Peyer's patch (tissue), 4 donors: Measurements from ENCODE around the gene CD6. TPM values are rescaled to one million over a fixed set of nuclear protein-coding genes. Genes with fewer than 3 reads are reported as not detected.

Source experiments
- DNase-seq, 3 donors: peaks; one replicate each; pipeline ENCODE4 v3.0.0-alpha.2; 2017 to 2019
- H3K27ac ChIP-seq, 4 donors: fragments of 200-600 bp; sonication (generic); one replicate each; pipeline ENCODE4 v1.5.1; 2016 to 2019
- H3K27me3 ChIP-seq, 2 donors: fragments of 200-600 bp; sonication (generic); one replicate each; pipeline ENCODE4 v1.5.1; 2019
- H3K36me3 ChIP-seq, 3 donors: fragments of 200-600 bp; sonication (generic); one replicate each; pipeline ENCODE4 v1.5.1; 2016 to 2019
- H3K4me1 ChIP-seq, 4 donors: fragments of 200-600 bp; sonication (generic); one replicate each; pipeline ENCODE4 v1.5.1; 2016 to 2019
- H3K4me3 ChIP-seq, 4 donors: fragments of 200-600 bp; sonication (generic); 1 replicate in 3 of 4; 2 replicates in 1 of 4; pipeline ENCODE4 v1.5.1; 2016 to 2019; ENCODE audit warnings: mild to moderate bottlenecking in 1 of 4
- H3K9me3 ChIP-seq, 4 donors: fragments of 200-600 bp; sonication (generic); one replicate each; pipeline ENCODE4 v1.5.1; 2016 to 2019; ENCODE audit warnings: mild to moderate bottlenecking in 1 of 4
- CTCF ChIP-seq, 6 experiments: fragments of 450-650 bp in 4 of 6; fragments of 200-600 bp in 2 of 6; sonication (generic) in 1 of 6; IDR thresholded peaks; one replicate each; pipeline ENCODE4 v1.5.1; 2017 to 2019; ENCODE audit warnings: antibody characterized with exemption in 6 of 6, mild to moderate bottlenecking in 3 of 6, moderate library complexity in 1 of 6
- POLR2A ChIP-seq, 2 donors: fragments of 450-650 bp; IDR thresholded peaks; one replicate each; pipeline ENCODE4 v1.5.1; 2017; ENCODE audit warnings: antibody characterized with exemption in 2 of 2, mild to moderate bottlenecking in 2 of 2, moderate library complexity in 2 of 2
- total RNA-seq, 4 donors: library from RNA; depleted of rRNA; stranded (reverse); fragments of >200 nt; gene quantifications; one replicate each; pipeline ENCODE4 v1.1.0, GENCODE V29; 2016

Gene CD6
- total RNA-seq, 4 donors from 2014 or later, result 3.3 to 15.7 (median 4.7) TPM

- Histone ChIP-seq H3K36me3 (no peaks in the 10 kb centered on the region), H3K4me1 (peaks cover 0 to 10% (median 2%) of the 10 kb centered on the region in 4 donors), H3K4me3 (no peak overlapping the region), H3K9me3 (no peaks in the 10 kb centered on the region), H3K27me3 (no peaks in the 10 kb centered on the region), H3K27ac (peak overlapping the region in 2 of 4 donors; percentile 57 to 82)
- peak in 2 of 3 donors; percentile 80 to 89 for DNase-seq
- TF ChIP-seq POLR2A (IDR thresholded peaks at IDR 0.05) (no peak), CTCF (IDR thresholded peaks at IDR 0.05) (no peak)
Measured at GRCh38 chr11:60996381-60997138, 25.1 kb downstream of the CD6 start.

DNA sequence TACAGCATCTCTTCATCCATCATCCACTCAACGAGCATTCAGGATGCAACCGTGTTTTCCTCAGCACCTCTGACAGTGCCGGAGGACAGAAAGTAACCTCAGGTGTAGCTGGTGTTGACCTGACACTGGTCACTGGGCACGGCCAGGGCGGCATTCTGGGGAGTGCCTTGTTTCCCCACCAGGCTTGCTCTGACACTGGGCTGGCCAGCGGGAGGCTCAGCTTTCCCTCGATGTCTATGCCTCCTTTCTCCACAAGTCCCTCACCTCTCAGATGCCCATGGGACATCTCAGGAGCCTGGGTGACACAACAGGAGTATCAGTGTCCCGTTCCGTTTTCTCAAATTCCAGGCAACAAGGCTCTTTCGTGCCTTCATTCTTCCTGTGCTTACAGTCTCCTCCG is 28.9 kb downstream of the CD6 start:
- no peak for DNase-seq

DNA sequence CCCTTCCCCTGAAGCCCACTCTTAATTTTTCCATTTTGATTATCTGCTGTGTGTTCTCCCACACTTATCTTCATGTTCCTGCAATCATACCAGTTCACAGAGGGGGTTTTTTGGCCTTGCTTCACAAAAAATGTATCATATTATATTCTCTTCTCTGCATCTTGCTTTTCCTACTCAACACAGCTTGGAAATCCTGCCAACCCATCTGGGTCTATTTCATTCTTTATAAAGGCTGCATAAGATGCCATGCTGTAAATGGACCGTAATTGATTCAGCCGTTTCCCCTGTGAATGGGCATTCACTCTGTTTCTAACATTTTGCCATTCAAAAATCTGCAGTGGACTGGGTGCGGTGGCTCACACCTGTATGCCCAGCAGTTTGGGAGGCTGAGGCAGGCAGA is 30.5 kb downstream of the CD6 start:
- no peaks in the 10 kb centered on the region for H3K27me3 ChIP-seq
- H3K4me3 ChIP-seq, result no peak overlapping the region
- DNase-seq, result no peak
- TF ChIP-seq CTCF (IDR thresholded peaks at IDR 0.05), result no peak
- TF ChIP-seq POLR2A (IDR thresholded peaks at IDR 0.05), result no peak
- no peaks in the 10 kb centered on the region for H3K36me3 ChIP-seq
- H3K4me1 ChIP-seq, result peaks cover 0 to 7% (median under 1%) of the 10 kb centered on the region in 4 donors
- no peaks in the 10 kb centered on the region for H3K9me3 ChIP-seq
- no peak overlapping the region for H3K27ac ChIP-seq

More for the DNA sequence above, 28.9 kb downstream of the CD6 start:
- no peak overlapping the region for H3K27ac ChIP-seq
- H3K27me3 ChIP-seq, result no peaks in the 10 kb centered on the region
- no peaks in the 10 kb centered on the region for H3K9me3 ChIP-seq
- peaks cover 0 to 17% (median 2%) of the 10 kb centered on the region in 4 donors for H3K4me1 ChIP-seq
- H3K4me3 ChIP-seq, result no peak overlapping the region
- no peak for TF ChIP-seq POLR2A (IDR thresholded peaks at IDR 0.05)
- TF ChIP-seq CTCF (IDR thresholded peaks at IDR 0.05), result no peak
- H3K36me3 ChIP-seq, result no peaks in the 10 kb centered on the region

DNA sequence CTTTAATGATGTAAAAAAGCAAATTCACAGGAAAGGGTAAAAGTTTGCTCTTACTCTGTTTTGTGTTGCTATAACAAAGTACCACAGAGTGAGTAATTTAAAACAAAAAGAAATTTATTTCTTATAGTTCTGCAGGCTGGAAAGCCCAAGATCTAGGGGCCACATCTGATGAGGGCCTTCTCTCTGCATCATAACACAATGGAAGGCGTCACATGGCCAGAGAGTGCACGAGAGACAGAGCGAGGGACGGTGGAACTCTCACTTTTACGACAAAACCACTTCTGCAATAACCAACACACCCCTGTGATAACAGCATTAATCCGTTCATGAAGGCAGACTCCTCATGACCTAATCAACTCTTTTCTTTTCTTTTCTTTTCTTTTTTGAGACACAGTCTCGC is 31.1 kb downstream of the CD6 start:
- TF ChIP-seq POLR2A (IDR thresholded peaks at IDR 0.05), result no peak
- TF ChIP-seq CTCF (IDR thresholded peaks at IDR 0.05), result no peak
- Histone ChIP-seq H3K36me3 (no peaks in the 10 kb centered on the region), H3K4me1 (peaks cover 0 to 12% (median 4%) of the 10 kb centered on the region in 4 donors)

DNA sequence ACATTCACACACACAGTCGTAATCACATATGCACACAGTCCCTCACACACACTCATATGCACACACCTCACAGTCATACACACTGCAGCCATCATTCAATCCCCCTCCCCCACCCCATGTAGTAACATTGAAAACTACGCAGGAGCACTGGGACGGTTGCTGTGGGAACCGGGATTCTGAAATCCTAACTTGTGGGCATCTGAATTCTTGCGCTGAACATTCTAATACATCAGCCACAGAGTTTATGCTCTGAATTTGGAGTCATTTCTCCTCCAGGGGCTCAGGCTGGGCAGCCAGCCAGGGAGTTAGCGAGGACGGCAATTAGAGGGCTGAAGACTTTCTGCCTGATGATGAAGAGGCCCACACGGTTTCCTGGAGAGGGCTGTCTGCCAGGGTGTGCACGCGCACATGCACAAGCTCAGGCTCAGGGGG is 32.7 kb downstream of the CD6 start:
- DNase-seq, result no peak
- H3K4me1 ChIP-seq, result peaks cover 0 to 19% (median 8%) of the 10 kb centered on the region in 4 donors
- no peaks in the 10 kb centered on the region for H3K9me3 ChIP-seq
- no peak for TF ChIP-seq CTCF (IDR thresholded peaks at IDR 0.05)
- no peak for TF ChIP-seq POLR2A (IDR thresholded peaks at IDR 0.05)
- no peaks in the 10 kb centered on the region for H3K27me3 ChIP-seq
- H3K27ac ChIP-seq, result peak overlapping the region in 1 of 4 donors; percentile 42
- H3K36me3 ChIP-seq, result no peaks in the 10 kb centered on the region
- no peak overlapping the region for H3K4me3 ChIP-seq

More for the DNA sequence above, 31.1 kb downstream of the CD6 start:
- Histone ChIP-seq H3K4me3 (no peak overlapping the region), H3K9me3 (no peaks in the 10 kb centered on the region), H3K27me3 (no peaks in the 10 kb centered on the region), H3K27ac (no peak overlapping the region)
- no peak for DNase-seq
